Measurements from ENCODE around the gene ANKS1B.

The ANKS1B gene

DNA sequence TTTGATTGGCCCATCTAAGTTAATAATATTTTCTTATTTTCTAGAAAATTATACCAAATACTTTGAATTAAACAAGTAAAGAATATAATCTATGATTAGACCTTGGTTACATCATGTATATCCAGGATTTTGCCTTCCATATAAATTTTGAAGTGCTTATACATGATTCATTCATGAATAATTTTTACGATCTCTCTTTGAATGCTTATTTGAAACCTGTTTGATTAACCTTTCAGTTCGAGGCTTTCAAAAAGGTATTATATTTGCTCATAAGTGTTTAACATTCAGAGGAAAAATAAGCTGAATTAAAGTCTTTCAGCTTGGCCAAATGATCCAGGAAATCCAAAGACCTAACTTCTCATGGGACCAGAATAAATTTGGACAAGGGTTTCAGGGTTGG lies 832.4 kb downstream of the ANKS1B start:
- no peak for DNase-seq

DNA sequence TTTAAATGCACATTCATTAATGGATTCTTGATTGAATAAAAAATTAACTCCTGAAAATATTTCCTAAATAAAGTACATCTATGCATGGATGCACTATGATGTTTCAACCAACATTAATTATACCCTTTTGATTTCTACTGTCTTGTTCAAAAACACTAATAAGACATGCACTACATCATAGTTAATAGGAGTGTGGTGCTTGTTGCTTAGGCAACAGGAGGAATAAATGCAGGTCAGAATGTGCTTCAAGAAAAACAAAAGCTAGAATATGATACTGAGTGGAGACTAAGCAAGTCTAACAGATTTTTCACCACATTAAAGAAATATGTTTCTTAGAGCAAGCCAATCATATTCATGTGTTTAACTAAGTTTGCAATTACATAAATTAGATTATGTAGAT lies 833.0 kb downstream of the ANKS1B start:
- no peak for DNase-seq

DNA sequence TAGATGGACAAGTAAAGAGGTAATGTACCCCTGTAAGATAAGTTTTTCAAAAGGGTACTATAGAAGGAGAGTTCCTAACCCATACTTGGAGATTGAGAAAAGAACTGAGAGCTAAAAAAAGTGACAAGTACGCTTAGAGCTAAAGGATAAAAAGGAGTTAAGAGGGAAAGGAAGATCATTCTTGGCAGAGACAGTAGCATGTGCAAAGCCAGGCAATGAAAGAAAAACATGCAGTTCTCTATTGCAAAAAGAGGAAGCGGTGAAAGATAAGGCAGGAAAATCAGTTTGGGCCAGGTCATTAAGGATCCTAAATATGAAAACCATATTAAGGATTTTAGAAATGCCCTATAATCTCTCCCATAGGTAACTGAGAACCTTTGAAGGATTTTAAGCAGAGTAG lies 837.6 kb downstream of the ANKS1B start:
- DNase-seq: no peak

DNA sequence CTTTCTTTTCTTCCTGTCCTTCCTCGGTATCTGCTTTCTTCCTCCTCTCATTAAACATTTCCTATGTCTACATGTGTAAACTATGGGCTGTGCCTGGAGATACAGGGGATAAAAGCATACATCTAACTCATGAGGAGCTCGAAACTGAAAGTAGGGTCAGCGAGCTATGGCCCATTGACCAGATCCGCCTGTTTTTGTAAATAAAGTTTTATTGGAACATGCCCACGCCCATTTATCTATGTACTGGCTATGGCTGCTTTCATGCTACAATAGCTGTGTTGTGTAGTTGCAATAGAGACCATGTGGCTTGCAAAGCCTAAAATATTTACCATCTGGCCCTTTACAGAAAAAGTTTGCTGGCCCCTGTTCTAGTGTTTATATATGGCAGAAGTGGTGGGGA lies 838.0 kb downstream of the ANKS1B start:
- no peak for DNase-seq

DNA sequence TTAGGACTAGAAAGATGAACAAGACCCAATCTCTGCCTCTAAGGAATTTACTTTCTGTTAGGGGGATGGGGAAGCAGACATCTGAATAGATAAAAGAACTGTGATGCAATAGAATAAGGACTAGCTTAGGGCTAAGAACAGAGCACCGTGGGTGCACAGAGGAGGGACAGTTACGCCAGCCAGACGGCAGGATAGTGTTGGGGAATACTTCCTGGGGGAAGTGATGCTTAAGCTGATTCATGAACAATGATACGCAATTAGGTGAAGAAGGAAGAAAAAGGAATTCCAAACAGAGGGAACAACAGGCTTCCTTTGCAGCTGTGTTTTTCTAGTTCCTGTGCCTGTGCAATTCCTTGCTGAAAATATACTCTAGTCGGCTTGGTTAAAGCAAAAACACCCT lies 838.6 kb downstream of the ANKS1B start:
- DNase-seq: no peak

DNA sequence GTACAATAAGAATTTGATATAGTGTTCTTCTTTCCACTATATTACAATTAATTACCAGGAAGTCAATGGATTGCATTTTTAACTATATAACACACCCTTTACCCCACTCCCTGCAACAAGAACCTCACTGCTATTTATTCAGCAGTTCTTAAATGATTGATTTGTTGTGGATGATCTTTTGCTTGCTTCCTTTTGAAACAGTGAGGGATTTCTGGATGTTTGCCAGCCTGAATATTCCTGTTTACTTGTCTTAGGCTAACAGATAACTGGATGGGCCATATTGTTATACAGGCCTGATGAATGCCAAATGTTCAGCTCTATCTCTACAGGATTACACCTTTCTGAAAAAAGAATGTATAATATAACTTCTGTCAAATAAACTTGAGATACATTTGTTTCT lies 842.1 kb downstream of the ANKS1B start:
- DNase-seq: no peak

DNA sequence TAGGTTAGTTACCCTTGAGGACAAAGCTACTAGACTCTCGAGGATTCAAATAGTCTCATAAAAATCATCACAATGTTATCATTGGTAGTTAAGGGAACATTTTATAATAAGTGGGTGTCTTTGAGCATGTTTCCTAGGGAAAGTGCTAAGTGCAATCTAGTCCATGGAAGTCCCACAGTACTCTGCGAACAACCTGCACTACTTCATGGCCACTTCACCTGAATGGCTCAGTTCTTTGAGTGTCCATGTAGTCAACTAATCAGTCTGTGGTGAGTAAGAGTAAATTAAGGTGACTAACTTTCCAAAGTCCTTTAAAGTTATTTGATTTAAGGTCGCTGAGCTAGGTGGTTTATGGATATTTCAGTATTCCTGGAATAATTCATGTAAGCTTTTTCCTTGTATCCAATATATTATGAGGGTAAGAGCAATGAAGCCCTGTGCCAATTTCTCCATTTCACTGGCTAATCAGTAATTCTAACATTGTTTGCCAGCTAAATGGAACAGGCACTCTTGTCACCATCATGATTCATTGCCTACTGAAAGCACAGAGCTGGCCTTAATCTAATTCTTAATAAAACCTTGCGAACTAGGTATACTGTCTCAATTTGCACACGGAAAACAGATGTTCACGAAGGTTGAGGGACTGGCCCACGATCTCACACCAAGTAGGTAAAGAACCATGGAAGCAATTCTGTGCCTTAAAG lies 844.6 kb downstream of the ANKS1B start:
- no peak for DNase-seq

DNA sequence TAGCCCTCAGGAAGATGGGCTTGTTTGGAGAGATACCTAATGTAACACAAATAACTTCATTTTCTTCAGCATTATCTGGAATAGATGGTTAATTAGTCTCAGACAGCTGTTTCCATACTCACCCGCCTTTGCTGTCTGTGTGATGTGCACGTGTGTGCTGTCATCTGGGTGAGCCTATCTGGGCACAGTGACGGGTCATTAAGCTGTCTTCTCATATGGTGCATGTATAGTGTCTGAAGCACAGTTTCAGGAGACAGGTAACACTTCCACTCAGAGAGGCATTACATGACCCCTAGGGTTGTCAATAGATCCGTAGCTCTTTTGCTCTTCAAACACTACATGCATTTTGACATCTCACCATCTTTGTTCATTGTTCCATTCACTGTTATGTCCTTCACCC lies 846.3 kb downstream of the ANKS1B start:
- DNase-seq: no peak

DNA sequence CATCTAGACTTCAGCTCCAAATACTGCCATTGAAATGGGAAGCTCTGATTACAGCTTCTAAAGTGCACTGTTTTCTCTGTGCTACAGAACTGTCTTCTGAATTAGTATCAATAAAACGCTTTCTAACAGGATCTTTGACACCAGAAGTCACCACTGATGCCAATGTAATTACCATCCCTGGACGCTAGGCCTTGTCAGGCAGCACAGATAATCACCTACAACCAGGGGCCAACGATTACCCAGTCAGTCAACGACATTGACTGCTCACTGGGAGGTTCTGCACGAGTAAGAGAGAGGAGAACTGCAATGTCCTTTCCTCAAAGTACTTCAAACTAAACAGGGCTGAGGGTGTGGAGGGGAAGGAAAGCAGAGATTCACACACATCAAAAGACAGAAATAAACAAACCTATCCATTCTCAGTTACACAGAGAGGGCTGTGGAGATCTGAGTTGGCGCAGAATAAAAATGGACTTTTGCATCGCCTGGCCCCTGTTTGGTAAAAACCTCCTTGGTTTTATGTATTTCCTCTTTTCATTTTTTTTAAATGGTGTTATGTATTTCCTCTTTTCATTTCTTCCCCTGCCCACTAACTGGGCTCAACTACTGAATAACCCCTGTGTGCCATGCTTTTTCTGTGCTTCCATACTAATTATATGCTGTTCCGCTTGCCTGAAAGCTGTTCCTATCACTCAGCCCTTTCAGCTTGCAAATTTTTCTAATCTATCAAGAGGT lies 847.4 kb downstream of the ANKS1B start:
- no peak for DNase-seq

DNA sequence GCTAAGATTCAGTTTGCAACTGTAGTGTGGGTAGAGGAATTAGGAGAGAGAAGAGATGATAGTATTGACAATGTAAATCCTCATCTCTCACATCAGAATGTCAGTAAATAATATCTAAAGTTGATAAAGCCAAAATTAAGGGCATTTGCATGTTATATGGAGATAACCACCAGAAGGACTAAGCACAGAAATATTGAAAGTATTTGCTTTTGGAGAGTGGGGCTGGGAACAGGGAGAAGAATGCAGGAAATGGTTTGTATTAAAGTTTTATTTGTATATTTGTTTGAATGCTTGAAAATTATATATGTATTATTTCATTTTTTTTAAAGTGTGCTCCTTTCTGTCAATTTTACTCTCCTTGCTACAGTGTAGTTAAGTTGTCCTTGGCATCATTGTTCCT lies 848.2 kb downstream of the ANKS1B start:
- DNase-seq: no peak

DNA sequence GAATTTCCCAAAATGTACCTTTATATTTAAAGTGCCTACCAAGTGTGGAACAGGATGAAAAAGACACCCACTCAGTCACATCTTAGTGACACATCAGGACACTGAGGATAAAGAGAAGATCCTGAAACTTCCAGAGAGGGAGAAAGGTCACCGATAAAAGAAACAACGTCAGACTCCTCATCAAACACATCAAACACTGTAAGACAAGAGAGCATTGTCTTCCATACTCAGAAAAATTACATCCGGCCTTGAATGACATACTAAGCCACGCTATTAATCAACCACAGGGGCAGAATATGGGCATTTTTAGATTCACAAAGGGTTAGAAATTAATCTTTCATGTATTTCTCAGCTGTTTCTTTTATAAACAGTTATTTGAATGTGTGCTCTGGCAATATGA lies 849.4 kb downstream of the ANKS1B start:
- no peak for DNase-seq

DNA sequence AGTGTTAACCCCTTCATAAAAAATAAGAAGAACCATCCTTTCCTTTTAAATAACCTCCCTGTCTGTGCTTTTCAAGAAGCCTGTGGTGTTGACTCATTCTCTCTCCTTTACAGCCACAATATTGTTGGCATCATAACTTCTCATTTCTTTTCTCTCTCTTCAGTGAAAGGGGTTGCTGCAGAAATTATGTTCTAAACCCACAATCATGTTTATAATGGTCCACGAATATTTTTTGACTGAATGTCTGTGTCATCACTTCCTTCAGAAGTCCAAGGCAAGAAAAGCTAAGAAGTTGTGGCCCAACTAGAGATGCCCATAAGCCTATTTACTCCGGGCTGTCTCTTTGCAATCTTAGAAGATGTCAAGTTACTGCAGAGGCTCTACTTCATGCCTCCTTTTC lies 851.3 kb downstream of the ANKS1B start:
- DNase-seq: no peak

DNA sequence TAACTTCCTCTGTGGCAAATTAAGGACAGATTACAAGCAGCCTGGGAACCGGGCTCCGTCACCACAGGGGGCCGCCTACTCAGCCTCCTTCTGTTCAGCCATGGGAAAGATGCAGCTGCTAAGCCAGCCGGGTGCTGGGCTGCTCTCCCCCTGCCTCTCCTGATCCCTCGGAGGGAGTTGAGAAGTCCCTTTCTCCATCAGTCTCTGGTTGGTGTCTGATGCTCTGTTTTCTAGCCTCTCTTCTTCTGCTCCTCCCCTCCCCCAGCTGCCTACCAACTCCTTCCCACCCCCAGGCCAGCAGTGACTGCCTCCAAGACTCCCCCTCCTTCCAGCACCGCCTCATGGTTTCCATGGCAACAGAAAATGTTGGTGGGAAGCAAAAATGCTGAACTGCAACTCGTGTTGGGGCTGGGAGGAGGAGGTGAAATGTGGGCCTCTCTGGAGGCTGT lies 853.0 kb downstream of the ANKS1B start:
- no peak for DNase-seq

DNA sequence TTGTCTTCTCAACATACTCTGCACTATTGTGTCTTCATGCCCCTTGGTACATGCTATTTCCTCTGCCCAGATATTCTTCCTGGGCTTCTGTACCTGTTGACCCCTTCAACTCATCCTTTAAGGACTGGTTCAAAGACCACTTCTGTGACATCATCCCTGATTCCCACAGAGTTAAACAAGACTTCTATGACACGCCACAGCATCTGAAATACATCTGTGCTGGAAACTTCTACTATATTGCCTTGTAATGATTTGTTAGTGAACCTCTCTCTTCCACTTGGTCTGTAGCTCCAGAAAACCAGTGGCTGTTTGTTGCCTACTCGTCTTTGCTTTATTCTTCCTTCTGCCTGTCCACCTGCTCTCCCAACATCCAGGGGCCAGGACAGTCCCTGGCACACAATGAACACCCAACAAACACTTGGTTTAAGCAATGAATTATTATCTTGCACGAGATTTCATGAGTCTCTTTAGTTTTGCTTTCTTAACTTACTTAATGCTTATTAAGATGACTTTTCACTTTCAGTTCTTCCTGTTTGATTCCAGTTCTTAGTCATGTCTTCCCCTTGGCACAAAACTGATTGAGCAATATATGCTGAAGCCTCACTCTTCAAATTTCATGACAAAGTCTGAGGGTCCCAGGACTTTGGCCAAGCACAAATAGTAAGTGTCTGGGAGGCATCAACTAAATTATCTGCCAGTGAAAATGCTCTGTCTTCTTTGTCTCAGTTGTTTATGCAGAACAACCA lies 853.8 kb downstream of the ANKS1B start:
- DNase-seq: no peak

DNA sequence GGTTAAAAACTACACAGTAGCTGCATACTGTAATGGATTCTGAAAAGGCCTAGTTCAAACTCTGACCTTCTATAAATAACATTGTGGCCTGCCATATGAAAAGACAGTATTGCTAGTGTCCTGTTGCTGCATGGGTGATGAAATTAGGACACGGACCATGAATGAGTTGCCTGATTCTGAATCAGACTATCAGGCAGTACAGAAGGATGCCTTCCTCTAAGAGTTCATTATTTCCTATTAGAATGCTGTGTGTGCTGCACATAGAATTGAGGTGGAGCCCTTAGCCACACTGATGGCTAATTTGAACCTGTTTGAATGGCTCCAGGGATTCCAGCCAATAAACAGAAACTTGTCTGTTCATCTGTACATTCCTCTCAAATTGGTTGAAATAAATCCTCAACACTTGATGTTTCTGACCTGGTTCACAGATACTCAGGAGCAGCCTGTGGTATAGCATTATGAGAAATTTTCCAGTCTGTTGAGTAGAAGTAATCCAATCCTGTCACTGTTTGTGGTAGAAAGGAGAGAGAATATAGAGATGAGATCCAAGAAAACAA lies 856.4 kb downstream of the ANKS1B start:
- DNase-seq: no peak

DNA sequence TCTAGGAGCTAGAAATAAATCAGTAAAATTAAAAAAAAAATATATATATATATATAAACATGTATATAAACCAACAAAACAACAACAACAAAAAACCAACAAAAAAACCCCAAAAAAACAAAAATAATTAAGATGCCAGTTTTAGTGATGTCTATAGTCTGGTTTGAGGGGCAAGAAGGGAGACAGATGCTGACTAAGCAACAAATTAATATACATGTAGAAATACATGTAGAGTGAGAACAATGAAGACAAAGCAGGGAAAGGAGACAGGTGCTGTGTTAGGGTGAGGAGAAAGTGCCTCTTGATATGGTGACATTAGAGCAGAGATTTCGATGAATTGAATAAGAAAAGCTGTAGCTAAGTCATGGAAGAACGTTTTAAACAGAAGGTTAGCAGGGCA lies 861.8 kb downstream of the ANKS1B start:
- DNase-seq: no peak

DNA sequence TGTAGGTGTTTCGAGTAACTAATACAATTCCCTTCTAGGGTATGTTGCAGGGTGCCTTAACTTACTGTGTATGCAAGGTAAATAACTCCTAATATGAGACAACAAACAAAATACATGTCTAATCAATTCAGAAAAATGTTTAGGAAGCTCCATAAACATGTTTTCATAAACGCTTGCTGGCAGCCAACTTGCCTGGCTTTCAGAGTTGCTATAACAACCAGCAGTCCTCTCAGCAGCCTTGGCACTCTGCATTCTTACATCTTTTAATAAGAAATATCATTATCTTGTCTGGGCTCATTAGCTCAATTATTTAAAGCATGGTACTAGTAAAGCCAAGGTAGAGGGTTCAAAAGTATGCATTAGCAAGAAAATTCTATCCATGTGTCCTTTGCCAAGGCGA lies 862.2 kb downstream of the ANKS1B start:
- no peak for DNase-seq

DNA sequence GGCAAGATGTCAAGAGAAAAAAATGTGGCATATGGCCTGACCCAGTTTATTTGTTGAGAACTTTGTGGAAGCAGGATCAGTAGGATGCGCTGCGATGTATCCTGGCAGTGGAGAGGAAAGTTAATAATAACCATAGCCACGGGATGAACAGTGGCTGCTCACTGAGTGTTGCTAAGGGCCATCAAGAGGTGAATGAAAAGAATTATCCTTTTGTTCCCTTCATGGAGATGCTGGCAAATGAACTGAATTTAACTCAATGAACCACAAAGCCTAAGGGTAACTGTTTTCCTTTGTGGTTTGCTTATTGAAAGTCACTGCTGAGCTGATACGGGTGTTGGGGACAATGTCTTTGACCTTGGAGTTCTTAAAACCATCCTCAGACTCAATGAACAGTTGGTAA lies 863.2 kb downstream of the ANKS1B start:
- DNase-seq: no peak

DNA sequence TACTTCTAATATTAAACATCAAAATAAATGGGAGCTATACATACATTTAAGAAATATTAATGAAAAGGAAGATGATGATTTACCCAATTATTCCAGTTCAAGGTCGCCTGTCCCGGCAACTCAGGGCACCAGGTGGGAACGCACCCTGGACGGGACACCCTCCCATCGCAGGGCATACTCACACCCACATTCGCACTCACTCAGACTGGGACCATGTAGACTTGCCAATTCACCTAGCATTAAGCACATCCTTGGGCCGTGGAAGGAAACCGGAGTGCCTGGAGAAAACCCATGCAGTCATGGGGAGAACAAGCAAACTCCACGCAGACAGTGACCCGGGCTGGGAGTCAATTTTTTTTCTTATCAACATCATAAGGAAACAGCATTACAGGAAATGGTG lies 864.8 kb downstream of the ANKS1B start:
- DNase-seq: no peak

DNA sequence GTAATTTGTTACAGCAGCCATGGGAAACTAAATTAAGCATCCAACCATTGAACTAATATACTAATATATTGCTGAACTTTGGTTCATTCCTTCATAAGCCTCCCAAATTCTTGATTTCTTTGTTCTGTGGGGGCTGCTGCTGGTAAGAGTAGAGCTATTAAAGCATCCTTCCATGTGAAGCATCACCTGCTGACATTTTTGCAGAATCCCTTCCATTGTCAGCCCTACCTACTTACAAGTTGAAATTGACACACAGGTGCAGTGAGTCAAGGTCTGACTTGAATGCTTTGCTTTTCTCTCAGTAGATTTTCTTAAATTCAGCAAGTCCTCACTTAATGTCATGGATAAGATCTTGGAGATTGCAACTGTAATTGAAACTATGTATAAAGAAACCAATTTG lies 865.3 kb downstream of the ANKS1B start:
- no peak for DNase-seq

DNA sequence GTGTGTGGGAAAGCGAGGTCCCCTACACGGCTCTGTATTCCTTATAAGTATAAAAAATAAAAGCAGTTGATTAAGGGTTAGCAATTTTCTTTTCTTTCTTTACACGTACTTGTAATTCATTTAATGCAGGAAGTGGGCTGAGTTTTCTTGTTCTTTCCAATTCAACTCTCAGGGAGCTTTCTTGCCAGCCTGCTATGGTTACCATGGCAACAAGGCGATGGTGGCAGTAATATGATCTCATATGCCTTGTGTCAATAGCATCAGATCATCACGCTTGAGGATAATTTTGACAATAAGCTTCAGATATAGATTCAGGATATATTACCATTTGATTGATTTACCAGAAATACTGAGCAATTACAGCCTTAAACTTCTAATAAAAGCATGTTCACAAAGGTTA lies 873.1 kb downstream of the ANKS1B start:
- DNase-seq: no peak

DNA sequence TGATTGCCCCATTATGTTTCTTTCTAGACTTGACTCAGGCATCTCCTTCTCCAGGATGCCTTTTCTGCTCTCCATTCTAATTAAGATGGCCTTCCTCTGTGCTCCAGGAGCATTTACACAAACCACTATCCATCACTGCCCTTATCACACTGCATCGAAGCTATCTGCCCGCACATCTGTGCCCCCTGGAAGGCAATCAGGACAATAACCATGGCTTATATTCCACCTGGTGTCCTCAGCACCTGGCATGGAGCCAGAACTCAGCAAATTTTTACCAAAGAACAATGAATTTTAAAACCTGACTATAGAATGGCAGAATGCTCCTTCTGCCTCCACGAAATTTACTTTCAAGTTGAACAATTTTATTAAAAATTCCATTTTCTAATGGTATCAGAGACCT lies 873.9 kb downstream of the ANKS1B start:
- no peak for DNase-seq

DNA sequence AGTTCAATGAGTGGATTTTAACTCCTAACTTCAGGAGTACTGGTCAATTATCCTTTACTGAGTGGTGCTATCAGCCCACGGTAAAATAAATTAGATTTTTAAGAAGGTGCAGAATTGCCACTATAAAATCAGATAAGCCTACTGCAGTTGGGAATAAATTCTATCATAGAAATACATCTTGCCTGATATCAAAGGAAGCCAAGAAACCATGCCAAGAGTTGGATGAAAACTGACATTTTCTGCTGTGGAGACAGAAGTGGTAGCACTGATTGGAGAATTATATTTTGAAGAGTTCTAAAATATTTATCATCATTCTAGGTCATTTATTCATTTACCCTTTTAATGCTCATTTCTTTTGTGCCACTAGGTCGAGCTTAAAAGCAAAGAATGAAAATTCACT lies 874.5 kb downstream of the ANKS1B start:
- DNase-seq: no peak

DNA sequence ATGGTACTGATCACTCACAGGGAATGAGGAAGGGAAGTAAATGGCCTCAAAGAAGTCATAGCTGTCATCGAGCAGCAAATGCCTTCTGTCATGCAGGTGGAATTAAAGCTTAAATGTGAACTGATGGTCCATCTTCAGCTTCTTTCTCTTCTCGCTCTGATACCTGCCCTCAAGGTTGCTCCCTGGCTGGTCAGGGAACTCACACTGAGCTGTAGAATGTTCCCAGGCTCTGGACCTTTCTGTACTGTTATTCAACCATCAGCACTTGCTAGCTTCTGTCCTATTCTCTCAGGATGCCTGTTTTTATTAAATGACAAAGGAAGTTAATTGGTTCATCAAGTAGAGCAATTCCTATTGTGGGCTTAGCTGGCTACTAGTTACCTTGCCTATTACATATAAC lies 875.8 kb downstream of the ANKS1B start:
- no peak for DNase-seq
